ENCODE results near the gene RABEPK. TPM values are rescaled to one million over a fixed set of nuclear protein-coding genes. Genes with fewer than 3 reads are reported as not detected.
"Not testable (repeated sequence)": the region's sequence is repeated elsewhere in the genome, so short reads cannot be mapped to it uniquely, and the experiment has no call there.

The RABEPK gene
- total RNA-seq, 1 donor from 2014 or later, result 19.8 TPM

DNA sequence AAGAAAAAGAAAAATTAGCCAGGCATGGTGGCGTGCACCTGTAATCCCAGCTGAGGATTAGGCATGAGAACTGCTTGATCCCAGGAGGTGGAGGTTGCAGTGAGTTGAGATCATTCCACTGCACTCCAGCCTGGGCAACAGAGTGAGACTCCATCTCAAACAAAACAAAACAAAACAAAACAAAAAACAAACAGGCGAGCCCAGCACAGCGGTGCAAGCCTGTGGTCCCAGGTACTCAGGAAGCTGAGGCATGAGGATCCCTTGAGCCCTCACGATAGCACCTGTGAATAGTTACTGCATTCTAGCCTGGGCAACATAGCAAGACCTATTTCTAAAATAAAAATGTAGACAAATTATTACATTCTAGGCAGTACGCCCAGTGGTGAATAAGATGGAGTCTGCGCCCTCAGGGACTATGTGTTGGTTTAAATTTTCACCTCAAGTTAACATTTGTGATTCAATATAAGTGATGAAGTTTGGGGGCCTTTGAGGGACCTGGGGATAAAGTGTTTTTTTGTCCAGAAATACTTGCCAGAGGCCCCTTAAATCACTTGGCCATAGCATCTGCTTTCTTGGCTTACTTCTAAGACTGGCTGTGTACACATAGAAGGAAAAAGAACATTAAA lies 57.9 kb downstream of the RABEPK start:
- Histone ChIP-seq H3K27me3 (ENCODE audit: control insufficient read depth, insufficient read depth, low read length) (no peaks in the 10 kb centered on the region), H3K4me3 (ENCODE audit: low read depth, low read length) (no peak overlapping the region), H3K36me3 (ENCODE audit: control insufficient read depth, insufficient read depth, low read length) (no peaks in the 10 kb centered on the region)
- DNase-seq (ENCODE audit: low read depth), result no peak
- TF ChIP-seq, protein P1, sequence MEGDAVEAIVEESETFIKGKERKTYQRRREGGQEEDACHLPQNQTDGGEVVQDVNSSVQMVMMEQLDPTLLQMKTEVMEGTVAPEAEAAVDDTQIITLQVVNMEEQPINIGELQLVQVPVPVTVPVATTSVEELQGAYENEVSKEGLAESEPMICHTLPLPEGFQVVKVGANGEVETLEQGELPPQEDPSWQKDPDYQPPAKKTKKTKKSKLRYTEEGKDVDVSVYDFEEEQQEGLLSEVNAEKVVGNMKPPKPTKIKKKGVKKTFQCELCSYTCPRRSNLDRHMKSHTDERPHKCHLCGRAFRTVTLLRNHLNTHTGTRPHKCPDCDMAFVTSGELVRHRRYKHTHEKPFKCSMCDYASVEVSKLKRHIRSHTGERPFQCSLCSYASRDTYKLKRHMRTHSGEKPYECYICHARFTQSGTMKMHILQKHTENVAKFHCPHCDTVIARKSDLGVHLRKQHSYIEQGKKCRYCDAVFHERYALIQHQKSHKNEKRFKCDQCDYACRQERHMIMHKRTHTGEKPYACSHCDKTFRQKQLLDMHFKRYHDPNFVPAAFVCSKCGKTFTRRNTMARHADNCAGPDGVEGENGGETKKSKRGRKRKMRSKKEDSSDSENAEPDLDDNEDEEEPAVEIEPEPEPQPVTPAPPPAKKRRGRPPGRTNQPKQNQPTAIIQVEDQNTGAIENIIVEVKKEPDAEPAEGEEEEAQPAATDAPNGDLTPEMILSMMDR (IDR thresholded peaks at IDR 0.05; ENCODE audit: insufficient read depth, low read length, poor library complexity, severe bottlenecking), result no peak

DNA sequence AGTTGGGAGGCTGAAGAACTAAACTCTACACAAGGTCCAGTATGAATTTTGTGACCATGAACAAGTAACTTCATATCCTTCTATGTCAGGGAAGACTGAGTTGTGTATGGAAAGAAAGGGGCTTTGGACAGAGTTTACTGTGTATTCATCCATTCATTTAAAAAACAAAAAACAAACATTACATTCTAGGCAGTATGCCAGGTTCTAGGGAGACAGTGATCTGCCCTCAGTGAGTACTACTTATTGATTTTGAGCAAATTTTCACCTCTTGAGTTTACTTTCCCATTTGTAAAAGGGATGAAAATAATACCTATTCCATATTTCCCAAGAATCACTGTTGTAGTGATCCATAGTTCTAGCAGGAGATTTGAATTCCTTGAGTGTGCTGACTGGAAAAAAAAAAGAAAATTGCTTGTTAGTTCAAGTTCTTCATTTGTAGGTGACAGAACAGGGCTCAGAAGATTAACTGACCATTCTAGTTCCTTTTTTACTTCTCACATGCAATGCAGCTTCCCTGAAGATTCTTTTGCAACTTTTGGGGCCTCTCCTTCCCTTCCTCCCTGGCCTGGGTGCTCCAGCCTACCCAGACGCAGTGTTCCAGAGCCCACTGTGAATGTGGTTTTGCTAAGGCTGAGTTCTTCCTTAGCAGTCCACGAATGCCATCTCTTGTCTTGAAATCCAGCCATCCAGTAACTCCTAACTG lies 58.6 kb downstream of the RABEPK start:
- Histone ChIP-seq H3K27me3 (ENCODE audit: control insufficient read depth, insufficient read depth, low read length) (no peaks in the 10 kb centered on the region), H3K4me3 (ENCODE audit: low read depth, low read length) (no peak overlapping the region), H3K36me3 (ENCODE audit: control insufficient read depth, insufficient read depth, low read length) (no peaks in the 10 kb centered on the region)
- DNase-seq (ENCODE audit: low read depth), result no peak
- TF ChIP-seq, protein P1 (IDR thresholded peaks at IDR 0.05; ENCODE audit: insufficient read depth, low read length, poor library complexity, severe bottlenecking), result no peak

DNA sequence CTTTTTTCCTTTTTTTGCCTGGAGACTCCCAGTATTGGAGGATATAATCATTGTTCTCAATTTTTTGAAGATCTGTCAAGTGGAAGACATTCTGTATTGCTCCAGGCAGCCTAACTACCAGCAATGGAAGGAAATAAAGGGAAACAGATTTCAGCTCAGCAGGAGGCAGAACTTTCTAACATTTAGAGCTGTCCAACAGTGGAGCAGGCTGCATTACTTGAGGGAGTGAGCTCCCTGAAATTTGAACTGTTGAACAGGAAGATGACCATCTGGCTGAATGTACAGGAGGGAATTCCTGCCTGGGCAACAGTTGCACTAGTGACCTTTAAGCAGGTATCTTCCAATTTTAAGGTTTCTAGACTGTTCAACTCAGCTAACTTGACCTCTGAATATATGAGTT lies 60.2 kb downstream of the RABEPK start:
- Histone ChIP-seq H3K27me3 (ENCODE audit: control insufficient read depth, insufficient read depth, low read length) (no peaks in the 10 kb centered on the region), H3K36me3 (ENCODE audit: control insufficient read depth, insufficient read depth, low read length) (no peaks in the 10 kb centered on the region), H3K4me3 (ENCODE audit: low read depth, low read length) (no peak overlapping the region)
- no peak for DNase-seq (ENCODE audit: low read depth)
- TF ChIP-seq, protein P1 (IDR thresholded peaks at IDR 0.05; ENCODE audit: insufficient read depth, low read length, poor library complexity, severe bottlenecking), result no peak

DNA sequence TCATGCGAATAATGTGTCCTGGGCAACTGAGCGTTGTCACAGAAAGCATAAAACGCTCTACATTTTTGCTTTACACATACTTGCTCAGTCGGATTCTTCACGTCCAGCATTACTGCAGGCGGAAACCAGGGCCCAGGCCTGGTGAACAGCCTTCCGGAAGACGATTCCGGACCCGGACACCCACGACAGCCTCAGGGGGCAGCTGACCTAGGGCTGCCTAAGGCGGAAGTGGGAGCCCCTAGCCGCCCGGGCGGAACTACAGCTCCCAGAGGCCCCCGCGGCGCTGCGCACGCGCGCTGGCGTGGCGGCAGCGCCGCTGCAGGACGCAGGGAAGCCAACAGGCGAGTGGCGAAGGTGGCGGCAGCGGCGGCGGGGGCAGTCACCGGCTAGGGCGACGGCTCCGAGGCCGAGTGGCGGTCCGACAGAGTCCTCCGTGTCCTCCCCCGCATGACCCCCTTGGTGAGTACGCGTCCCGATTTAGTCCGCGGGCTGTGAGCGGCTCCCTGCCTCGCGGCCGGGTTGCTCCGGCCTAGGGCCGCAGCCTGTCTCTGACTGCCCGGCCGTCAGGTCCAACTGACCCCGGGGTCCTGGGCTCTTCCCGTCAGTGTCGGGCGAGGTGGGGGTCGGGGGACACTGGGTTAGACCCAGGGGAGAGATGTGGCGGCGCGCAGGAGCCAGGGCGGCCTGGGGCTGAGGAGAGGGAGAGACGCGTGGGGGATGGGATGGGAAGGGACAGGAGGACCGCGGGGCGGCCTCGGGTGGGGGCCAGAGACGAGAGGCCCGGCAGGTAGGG lies 61.4 kb downstream of the RABEPK start, which contains the start of gene GAPVD1:
GAPVD1 (plus strand) TSS at position 326 of the 793 bp plus-strand sequence. CDS start 37,096 bp downstream, outside the sequence.
- TF ChIP-seq, protein P1 (IDR thresholded peaks at IDR 0.05; ENCODE audit: insufficient read depth, low read length, poor library complexity, severe bottlenecking), result no peak
- H3K36me3 ChIP-seq (ENCODE audit: control insufficient read depth, insufficient read depth, low read length), result no peaks in the 10 kb centered on the region
- no peaks in the 10 kb centered on the region for H3K27me3 ChIP-seq (ENCODE audit: control insufficient read depth, insufficient read depth, low read length)
- peak; percentile 65 for DNase-seq (ENCODE audit: low read depth)
- peak within 1 kb of the TSS; percentile 95 for H3K4me3 ChIP-seq (ENCODE audit: low read depth, low read length)

DNA sequence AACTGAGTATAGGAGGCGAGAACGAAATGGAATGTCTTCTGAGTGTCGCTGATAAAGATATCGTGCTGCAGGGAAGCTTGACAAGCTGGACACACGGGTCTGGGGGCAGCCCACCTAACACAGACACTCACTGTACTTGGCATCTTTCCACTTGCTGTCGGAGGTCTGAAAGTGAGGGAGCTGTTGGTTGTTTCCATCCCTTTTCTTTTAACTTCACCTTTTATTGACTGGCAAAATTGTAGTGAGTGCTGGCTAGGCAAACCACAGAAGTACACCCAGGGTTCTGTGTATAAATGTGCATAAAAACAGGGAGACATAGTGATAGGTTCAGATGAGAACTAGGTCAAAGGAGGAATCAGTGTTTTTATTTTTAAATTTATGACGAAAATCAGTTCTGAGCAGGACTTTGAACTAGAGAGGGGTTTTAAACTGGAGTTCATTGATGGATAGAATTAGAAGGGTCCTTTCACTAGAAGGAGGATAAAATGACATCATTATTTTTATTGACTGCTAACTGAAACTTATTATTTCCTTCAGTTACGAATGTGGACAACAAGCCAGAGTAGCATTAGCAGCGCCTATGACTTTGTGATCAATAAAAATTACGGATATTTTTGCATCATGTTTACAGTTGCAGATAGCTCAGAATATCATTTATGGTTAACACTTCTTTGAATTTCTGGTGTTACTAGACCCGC lies 62.1 kb downstream of the RABEPK start:
- no peaks in the 10 kb centered on the region for H3K36me3 ChIP-seq (ENCODE audit: control insufficient read depth, insufficient read depth, low read length)
- peak overlapping the region; percentile 95 for H3K4me3 ChIP-seq (ENCODE audit: low read depth, low read length)
- H3K27me3 ChIP-seq (ENCODE audit: control insufficient read depth, insufficient read depth, low read length), result no peaks in the 10 kb centered on the region
- TF ChIP-seq, protein P1 (IDR thresholded peaks at IDR 0.05; ENCODE audit: insufficient read depth, low read length, poor library complexity, severe bottlenecking), result no peak
- no peak for DNase-seq (ENCODE audit: low read depth)

DNA sequence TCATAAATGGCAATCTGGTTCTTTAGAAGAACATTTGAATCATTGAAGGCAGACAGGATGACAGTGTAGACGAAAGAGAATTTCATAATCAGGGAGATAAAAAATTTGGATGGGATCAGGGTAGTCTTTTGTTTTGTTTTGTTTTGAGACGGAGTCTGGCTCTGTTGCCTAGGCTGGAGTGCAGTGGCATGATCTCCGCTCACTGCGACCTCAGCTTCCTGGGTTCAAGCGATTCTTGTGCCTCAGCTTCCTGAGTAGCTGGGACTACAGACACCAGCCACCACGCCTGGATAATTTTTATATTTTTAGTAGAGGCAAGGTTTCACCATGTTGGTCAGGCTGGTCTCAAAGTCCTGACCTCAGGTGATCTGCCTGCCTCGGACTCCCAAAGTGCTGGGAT lies 63.7 kb downstream of the RABEPK start:
- H3K36me3 ChIP-seq (ENCODE audit: control insufficient read depth, insufficient read depth, low read length); DNase-seq (ENCODE audit: low read depth); H3K27me3 ChIP-seq (ENCODE audit: control insufficient read depth, insufficient read depth, low read length); H3K4me3 ChIP-seq (ENCODE audit: low read depth, low read length): not testable (repeated sequence)
